HG02610 (cell line): ENCODE results near the gene SPATA21.
"Not testable (repeated sequence)": the region's sequence is repeated elsewhere in the genome, so short reads cannot be mapped to it uniquely, and the experiment has no call there.

Source experiments
- ATAC-seq: cut with Tn5 transposase; IDR thresholded peaks from one replicate; pipeline ENCODE4 v1.9.1; 2021; ENCODE audit warnings: mild to moderate bottlenecking, moderate library complexity; ENCODE audit not compliant: unreplicated experiment

Gene SPATA21

DNA sequence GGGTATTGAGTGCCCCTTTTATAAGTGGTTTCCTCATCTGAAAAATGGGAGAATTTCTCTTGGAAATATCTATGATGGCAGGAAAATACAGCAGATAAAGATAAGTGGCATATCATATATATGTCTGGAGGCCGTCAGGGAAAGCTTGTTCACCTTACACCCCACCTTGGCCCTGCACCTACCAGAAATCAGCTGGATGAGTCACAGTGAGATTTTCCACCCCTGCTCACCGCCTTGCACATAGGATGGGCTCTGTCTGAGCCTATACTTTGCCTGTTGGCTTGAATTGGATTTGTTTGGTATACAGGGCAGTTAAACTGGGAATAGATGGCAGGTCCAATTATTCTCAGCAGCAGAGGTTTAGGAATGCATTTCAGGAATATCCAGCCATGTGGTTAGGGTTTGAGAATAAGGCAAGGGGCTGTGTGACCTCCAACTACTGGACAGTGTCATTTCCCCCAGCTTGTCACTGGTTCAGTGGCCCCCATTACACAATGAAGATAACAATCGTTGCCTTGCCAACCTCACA is at the start of gene SPATA21:
SPATA21 (minus strand) TSS at position 479 of the 529 bp plus-strand sequence. CDS start 6,053 bp downstream, outside the sequence.
- ATAC-seq: no peak

DNA sequence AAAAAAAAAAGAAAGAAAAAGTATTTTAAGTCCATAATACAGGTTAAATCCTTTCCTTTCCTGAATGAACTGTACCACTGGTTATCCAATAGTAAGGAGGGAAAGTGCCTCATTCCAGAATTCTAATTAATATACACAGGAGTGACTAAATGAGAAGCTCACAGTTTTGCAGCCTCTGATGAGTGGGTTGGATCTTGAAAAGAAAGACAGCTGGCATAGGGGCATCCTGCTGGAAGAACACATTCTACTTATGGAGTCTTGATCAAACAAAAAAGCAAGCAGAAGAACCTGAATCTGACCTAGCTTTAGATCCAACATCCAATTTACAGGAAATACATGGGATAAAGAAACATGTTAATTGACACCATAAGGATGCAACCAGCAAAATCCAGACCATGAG is 49.8 kb upstream of the SPATA21 start:
- ATAC-seq: not testable (repeated sequence)

DNA sequence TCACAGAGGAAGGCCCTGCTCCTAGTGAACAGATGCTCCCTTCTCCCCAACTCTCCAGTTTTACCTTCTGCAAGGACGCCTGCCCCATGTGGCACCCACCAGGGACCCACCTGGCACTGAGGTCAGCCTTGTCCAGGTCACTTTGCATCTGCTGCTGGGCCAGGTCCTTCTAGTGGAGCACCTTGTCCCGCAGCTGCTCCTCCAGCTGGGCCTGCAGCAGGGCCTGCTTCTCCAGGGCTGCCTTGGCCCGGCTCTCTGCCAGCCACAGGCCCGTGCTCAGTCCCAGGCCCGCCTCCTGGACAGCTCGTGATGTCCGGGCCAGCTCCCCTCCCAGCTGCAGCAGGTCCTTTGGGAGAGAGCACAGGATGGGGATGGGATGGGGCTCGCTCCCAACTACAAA is 49.1 kb upstream of the SPATA21 start:
- ATAC-seq: not testable (repeated sequence)

- no peak for ATAC-seq
Measured at GRCh38 chr1:16484931-16485330, 47.7 kb upstream of the SPATA21 start.

DNA sequence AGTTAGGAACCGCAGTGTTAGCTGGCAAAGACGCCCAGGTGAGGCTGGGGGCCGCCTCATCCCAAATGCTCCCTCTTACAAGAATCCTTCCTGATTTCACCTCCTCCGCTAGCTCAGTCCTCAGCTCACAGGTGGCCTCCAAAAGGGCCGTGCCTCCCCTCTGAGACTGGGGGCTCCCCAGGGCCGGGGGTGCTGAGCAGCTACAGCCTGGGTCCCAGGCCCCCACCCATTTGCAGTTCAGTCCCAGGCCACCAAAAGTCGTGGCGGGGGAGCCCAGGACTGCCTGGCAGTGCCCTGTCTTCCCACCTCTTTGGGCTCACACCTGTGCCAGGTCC is 47.2 kb upstream of the SPATA21 start:
- ATAC-seq: no peak

GRCh38 chr1:16483639-16484500 is 46.6 kb upstream of the SPATA21 start:
- not testable (repeated sequence) for ATAC-seq

- ATAC-seq: not testable (repeated sequence)
Measured at GRCh38 chr1:16483146-16483545, 45.9 kb upstream of the SPATA21 start.

GRCh38 chr1:16478091-16478490 is 40.9 kb upstream of the SPATA21 start:
- ATAC-seq: no peak

DNA sequence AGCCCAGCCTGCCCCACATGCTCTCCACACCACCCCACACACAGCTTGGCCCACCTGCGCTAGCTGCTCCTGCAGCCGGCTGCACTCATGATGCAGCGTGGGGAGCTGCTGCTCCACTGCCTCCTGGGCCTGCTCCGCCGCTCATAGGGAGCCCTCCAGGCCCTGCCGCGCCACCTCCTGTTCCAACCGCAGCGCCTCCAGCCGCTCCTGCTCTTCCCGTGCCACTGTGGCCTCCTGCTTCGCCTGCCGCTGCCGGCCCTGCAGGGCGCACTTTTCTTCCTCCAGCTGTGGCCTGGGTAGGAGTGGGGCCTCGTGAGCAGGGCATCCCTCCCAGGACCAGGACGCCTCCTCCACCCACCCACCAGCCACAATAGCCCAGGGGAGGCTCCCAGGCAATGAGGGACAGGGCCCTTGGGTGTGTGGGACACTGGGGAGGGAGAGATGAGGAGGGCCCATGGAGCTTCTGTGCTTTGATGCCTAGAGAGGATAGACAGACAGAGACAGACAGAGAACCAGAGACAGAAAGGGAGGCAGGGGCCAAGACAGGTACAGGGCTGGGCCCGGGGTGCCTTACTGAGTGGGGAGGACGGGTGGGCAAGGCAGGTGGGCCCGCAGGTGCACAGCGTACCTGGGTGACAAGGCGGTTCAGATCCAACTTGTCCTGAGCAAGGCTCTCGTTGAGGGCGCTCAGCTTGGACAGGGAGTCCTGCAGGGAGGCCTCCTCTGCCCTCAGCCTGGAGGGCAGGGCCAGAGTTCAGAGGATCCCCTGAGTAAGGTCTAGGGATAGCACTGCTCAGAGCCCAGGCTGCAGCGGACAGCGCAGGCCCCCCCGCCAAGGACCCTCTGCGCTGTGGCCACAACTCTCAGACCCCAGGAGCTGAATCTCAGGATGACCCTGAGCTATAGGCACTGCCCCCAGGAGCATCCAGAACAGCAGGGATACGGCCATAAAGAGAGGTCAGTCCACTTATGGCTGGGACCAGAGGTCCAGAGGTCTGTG is 38.8 kb upstream of the SPATA21 start:
- not testable (repeated sequence) for ATAC-seq

DNA sequence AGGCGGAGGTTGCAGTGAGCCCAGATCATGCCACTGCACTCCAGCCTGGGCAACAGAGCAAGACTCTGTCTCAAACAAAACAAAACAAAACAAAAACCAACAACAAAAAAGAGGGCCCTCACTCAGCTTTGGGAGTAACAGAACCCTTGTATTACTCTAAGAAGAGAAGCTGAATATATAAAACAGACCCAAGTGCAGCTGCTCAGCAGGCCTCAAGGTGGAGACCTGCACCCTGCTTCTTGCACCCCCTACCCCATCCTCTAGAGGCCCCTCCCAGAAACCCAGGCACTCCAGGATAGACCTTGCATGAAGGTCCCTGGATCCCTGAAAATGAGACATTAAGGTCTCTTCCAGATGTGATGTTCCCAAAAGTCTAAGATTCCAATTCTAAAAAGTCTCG is 37.7 kb upstream of the SPATA21 start:
- not testable (repeated sequence) for ATAC-seq

GRCh38 chr1:16474166-16474800 is 37.1 kb upstream of the SPATA21 start:
- no peak for ATAC-seq

DNA sequence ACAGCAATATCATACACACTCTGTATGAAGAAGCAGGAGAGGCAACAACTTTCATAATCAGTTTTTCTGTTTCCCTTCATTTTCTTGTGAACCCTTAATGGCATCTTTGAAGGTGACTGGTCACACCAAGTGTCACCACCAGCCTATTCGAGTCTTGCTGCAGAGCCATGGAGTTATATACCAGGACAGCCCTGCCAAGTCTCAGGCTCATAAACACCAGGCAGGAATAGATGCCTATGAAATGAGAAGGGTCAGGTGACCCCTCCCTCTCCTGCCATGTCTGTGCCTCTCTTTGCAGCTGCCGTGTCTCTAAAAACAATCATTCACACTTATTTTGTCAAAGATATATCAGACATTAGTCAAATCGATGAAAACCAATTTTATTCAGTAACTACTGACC is 31.3 kb upstream of the SPATA21 start:
- ATAC-seq: no peak

- ATAC-seq: no peak
Measured at GRCh38 chr1:16464917-16465625, 27.8 kb upstream of the SPATA21 start.

DNA sequence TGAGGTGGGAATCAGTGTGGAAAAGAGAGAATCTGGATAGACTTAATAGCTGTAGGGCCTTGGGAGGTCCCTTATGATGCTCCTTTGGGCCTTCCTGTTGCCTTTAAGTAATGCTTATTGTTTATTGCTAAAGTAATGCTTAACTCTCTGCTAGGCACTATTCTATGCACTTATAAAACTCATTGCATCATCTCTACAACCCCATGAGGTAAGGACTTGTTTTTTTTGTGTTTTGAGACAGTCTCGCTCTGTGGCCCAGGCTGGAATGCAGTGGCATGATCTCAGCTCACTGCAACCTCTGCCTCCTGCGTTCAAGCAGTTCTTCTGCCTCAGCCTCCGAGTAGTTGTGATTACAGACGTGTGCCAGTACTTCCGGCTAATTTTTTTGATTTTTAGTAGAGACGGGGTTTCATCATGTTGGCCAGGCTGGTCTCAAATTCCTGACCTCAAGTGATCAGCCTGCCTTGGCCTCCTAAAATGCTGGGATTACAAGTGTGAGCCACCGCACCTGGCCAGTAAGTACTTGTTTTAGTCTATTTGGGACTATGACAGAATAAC is 25.6 kb upstream of the SPATA21 start:
- no peak for ATAC-seq

GRCh38 chr1:16461681-16462080 is 24.5 kb upstream of the SPATA21 start:
- no peak for ATAC-seq

DNA sequence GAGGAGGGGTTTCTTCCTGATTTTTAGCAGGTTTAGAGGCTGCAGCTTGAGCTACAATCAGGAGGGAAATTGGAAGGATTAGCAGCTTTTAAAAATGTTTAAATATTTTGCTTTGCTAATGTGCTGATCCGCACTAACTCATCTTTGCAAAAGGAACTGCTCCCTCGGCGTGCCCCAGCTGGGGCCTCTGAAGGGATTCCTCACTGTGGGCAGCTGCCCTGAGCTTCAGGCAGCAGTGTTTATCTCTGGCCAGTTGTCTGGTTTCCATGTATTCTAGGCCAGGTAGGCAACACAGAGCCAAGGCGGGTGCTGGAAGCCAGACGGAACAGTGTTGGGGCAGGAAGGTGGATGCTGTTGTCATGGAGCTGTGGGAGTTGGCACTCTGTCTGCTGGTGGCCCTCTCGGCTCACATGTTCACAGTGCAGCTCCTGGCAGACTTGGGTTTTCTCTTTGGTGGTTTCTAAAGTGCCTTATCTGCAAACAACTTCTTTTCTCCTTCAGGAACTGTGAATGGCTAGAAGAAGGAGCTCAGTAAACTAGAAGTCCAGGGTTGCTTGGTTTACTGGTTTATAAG is 22.2 kb upstream of the SPATA21 start:
- no peak for ATAC-seq

DNA sequence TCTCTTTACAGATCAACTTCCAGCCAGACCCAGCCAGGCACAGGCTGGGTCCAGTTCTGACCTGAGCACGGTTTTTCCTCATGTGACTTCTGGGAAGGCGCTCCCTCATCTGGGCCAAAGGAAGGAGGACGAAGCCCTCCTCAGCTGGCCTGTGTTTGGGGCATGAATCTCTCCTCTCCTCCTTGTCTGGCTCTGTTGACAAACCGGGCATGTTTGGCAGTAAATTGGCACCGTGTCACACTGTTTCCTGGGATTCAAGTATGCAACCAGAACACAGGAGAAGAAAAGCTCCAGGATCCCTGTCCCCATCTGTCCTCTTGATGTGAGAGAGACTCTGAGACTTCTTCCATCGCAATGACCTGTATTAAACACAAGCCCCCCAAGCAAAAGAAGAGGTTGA is 21.6 kb upstream of the SPATA21 start:
- ATAC-seq: no peak

DNA sequence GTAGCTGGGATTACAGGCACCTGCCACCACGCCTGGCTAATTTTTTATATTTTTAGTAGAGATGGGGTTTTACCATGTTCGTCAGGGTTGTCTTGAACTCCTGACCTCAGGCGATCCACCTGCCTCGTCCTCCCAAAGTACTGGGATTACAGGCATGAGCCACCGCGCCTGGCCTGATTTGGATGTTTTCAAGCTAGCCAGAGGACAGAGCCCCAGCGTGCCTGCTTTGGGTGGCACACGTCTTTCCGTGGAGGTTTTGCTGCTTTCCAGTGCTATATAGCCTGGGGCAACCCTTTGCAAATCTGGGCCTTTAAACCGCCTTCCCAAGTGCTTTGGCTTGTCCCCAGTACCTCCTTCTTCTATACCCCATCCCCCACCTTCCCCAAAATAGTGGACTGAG is 18.9 kb upstream of the SPATA21 start:
- ATAC-seq: not testable (repeated sequence)

DNA sequence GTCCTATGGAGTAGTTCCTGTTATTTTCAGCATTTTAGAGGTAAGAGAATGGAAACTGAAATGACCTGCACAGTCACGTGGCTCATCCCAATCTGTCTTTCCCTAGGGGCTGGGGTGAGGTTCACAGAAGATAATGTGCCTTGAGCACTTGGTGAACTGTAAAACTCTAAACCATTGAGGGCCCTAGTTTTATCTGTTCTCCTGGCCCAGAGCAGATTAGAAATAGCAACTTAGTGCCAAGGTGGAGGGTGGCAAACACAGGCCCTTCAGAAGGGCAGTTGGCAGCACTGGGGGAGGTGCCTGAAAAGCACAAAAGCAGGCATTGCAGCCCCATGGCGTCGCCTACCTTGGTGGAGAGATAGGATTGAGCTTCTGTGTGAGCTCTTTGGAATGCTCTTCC is 17.7 kb upstream of the SPATA21 start:
- ATAC-seq: not testable (repeated sequence)
